ENCODE measurements around the gene KLHL14.

Gene KLHL14

GRCh38 chr18:32769586-32770053 lies 3.2 kb downstream of the KLHL14 start:
- no peak for DNase-seq

- no peak for DNase-seq
Observed at GRCh38 chr18:32769071-32769585, 3.7 kb downstream of the KLHL14 start.

DNA sequence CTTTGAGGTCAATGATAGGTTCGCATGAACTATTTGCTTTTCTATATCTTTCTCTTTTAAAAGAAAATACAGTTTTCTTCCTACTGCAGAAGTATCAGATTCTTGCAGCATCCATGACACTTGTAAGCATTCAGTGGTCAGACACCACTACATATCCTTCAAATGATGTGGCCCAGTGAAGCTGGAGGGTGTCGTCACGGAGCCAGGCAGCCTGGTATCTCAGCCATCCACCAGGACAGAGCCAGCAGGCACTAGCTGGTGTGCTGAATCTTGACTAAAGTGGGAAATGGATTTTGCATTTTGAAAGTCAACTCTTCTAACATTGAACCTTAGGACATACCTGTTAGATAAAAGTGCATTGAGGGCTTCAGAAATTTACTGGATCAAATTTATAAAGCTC lies 5.4 kb downstream of the KLHL14 start:
- DNase-seq, result no peak

GRCh38 chr18:32764611-32765244 lies 8.1 kb downstream of the KLHL14 start:
- no peak for DNase-seq

DNA sequence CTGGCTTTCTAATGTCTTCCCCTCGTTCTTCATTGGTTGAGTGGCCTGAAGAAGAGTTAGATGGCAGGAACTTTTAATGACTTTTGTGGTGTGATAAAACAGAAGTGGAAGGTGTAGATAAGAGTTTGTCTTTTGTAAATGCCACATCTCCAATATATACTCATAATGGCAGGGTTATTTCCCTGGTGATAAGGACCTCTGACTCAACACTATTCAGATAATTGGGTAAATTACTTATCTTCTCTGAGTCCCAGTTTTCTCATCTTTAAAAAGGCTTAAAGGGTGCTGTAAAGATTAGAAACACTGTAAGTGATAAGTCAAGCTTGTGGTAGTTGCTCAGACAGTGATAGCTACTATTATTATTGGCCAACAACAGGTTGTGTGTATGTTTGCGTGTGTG lies 9.5 kb downstream of the KLHL14 start:
- no peak for DNase-seq

DNA sequence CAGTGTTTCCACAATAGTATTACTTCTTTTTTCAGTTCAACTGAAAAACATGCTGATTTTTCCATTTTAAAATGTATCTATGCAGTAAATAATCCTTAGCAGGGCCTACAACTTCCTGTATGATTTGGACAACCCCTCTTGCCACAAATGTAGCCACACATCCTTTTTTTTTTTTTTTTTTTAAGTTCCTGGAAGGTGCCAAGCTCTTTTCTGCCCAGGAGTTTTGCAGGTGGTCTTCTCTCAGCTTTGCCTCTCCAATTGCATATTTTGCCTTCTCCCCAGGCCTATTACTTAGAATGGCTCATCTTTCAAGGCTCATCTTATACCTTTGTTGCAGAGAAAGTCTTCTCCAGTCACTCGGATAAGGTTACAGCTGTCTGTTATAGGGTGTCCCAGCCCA lies 11.6 kb downstream of the KLHL14 start:
- DNase-seq, result no peak

- DNase-seq, result no peak
Observed at GRCh38 chr18:32760391-32760790, 12.4 kb downstream of the KLHL14 start.

DNA sequence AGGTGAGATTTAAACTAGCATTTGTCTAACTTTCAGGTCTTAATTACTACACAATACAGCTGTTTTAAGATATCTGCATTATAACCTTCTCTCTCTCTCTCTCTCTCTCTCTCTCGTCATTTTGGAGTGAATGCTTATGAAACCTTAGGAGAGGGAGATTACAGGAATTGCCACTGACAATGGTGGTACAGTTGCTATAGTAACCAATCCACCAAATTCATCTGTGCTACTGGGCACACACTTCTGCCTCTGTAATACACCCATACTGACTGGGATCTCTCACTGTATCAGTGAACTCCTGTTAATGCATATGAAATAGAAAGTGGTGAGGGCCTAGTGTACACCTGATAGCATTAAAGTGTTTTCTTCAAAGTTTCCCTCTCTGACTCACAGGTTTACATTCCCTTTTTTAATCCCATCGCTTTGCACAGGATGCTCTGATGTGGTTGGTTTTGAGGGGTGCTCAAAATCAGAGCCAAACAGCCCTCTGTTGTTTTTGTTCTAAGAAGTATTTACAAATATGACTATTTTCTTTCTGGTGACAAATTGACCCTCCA lies 13.1 kb downstream of the KLHL14 start:
- no peak for DNase-seq

GRCh38 chr18:32754508-32755263 lies 18.1 kb downstream of the KLHL14 start:
- DNase-seq, result no peak

- DNase-seq, result no peak
Observed at GRCh38 chr18:32753656-32754260, 19.1 kb downstream of the KLHL14 start.

DNA sequence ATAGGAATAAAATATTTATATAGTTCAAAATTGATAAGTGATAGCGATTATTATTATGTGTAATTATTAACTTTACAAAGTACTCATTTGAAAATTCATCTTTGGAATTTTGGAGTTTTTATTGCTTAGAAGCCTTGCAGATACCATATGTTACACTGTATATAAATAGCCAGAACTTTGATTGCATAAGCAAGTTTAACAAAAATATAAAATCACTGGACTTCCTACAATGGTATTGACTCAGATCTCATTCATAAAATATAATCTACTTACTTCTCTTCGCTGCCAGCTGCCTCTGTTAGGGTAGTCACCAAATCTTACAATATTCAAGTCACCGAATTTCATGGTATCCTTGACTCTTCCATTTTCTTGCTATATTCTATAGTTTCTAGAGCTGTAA lies 22.5 kb downstream of the KLHL14 start:
- no peak for DNase-seq

- no peak for DNase-seq
Observed at GRCh38 chr18:32749809-32750208, 23.0 kb downstream of the KLHL14 start.

DNA sequence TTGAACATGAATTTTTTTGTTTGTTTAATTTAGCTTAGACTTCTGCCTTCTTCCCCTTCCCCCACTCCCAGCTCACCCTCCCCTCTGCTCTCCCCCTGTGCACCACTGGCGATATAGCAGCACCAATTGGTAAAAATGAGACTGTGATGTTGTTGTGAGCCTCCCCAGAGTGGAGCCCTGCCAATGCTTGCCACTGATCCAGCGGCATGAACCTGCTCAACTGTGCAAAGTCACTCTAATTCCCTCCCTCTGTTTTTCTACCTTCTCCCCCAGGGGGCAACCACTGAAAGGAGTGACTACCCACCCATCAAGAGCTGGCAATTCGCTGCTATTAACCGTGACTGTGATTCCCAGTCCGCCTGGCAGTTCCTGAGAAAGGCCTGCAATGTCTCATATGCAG lies 30.2 kb downstream of the KLHL14 start:
- no peak for DNase-seq

- DNase-seq, result no peak
Observed at GRCh38 chr18:32735781-32736180, 37.0 kb downstream of the KLHL14 start.

DNA sequence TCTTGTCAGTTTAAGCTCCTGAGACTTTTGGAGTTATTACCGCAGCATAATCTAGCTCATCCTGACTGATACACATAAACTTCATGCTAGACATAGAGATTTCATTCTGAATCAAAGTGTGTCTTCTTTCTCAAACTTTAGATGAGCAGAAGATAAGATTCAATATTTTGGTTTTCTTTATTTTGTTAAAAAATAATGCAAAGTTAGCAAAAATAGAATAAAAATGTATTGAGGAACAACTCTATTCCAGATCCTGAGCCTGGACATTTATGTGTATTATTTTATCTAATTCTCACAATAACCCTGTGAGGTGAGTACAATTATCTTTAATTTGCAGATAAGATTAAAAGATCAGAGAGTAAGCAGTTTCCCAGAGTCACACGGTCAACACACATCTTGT lies 38.4 kb downstream of the KLHL14 start:
- no peak for DNase-seq

DNA sequence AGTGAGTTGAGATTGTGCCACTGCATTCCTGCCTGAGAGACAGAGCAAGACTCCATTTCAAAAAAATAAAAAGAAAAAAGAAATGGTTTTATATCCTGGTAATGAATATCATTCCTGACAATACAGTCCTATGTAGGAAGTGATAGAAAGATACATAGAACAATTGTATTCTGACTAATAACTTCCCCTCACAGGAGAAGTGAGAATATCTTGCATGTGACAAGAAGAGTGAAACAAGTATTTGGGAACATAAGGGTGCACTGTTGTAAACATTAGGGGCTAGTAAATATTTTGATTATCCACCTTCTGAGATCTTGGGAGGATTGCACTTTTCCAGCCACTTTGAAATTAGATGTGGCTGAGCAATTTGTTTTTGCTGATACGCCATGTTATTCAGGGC lies 40.7 kb downstream of the KLHL14 start:
- DNase-seq, result no peak

- DNase-seq, result no peak
Observed at GRCh38 chr18:32730620-32731091, 42.2 kb downstream of the KLHL14 start.

DNA sequence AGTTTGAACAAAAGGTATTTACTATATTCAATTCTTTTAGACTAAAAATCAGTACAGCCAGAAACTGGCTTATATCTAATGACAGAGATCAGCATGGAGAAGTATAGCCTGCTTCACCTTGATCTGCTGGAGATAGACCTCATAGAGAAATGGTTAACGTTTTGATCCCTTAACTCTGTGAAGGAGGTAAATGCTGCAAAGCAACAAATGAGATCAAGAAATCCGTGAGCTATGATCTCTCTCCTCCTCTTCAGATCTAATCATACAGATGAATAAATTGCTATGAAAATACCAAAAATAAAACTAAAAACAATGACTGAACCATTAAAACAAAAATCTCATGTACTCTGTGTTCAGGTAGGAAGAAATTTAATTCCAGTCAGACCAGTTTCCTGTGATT lies 42.8 kb downstream of the KLHL14 start:
- DNase-seq, result no peak

- DNase-seq, result no peak
Observed at GRCh38 chr18:32724071-32724749, 48.6 kb downstream of the KLHL14 start.

DNA sequence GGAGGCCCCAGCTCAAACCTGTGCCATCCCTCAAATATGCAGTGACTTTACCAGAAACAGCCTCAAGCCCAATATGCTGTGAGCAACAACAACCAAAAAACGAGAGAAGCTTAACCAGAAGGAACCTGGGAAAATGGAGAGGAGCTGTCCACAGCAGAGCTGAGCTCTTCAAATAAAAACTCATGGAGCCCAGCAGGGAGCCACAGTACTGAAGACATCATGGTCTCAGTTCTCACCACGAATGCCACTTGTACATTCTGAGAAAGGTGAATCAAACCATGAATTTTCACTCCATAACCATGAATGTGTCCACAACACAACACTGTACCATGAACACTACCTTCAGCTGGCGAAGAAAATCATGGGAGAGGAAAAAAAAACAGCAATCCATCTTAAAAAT lies 50.5 kb downstream of the KLHL14 start:
- DNase-seq, result no peak

DNA sequence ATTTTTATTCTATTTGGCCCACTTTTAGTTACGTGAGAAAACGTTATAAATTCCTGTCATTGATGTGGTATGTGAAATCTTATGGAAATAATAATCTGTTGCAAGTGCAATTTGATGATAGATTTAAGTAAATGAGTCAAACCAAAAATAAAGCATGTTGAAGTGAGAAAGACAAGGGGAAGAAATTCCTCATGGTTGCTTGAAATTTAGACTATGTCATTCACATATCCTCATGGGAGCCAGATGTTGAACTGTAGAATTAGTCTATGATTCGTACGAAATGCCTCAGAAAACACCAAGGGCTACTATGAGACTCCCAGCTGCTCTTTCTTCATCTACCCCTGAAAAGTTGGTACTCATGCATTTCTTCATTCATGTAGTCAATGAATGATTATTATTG lies 55.7 kb downstream of the KLHL14 start:
- DNase-seq, result no peak

GRCh38 chr18:32714571-32715148 lies 58.2 kb downstream of the KLHL14 start:
- peak in 1 of 2 donors; percentile 3 for DNase-seq

- DNase-seq, result no peak
Observed at GRCh38 chr18:32712860-32713259, 60.0 kb downstream of the KLHL14 start.

All from stimulated activated CD4-positive, alpha-beta T cell treated with anti-CD3 and anti-CD28 coated beads, Interleukin-2, amount 100 ng/mL, for 24 hours (primary cell).